Hepatocyte (in vitro differentiated cells): ENCODE results near the gene KIR3DL2.

Experiments
- EZH2 ChIP-seq: fragments of 200-600 bp; sonication (generic); IDR thresholded peaks from 2 replicates; pipeline ENCODE4 v1.6.1; 2016; ENCODE audit warnings: antibody characterized with exemption, mild to moderate bottlenecking, borderline replicate concordance
- EZH2phosphoT487 ChIP-seq: fragments of 200-600 bp; sonication (generic); IDR thresholded peaks from one replicate; pipeline ENCODE4 v1.6.1; 2018; ENCODE audit warnings: antibody characterized with exemption, mild to moderate bottlenecking, low read depth, moderate library complexity; ENCODE audit not compliant: unreplicated experiment, severe bottlenecking
- TF ChIP-seq, protein P1 (sequence below): fragments of 200-600 bp; sonication (generic); IDR thresholded peaks from 2 replicates; pipeline ENCODE4 v1.5.1; 2016; ENCODE audit warnings: antibody characterized with exemption, mild to moderate bottlenecking; ENCODE audit not compliant: poor library complexity

DNA sequence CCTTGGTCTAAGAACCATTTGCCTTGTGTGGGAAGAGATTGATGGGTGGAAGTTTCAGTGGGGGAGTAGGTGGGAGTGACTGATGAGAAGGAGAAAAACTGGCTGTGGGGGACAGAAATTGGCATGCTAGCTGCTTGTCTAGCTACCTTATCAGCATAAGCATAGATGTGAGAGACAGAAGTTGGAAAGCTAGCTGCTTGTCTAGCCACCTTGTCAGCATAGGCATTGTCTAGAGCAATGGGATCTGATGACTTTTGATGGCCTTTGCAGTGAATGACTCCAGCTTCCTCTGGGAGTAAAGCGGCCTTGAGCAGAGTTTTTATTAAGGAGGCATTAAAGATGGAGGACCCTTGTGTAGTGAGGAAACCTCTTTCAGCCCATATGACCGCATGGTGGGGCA lies 45.8 kb downstream of the KIR3DL2 start:
- TF ChIP-seq, protein P1, sequence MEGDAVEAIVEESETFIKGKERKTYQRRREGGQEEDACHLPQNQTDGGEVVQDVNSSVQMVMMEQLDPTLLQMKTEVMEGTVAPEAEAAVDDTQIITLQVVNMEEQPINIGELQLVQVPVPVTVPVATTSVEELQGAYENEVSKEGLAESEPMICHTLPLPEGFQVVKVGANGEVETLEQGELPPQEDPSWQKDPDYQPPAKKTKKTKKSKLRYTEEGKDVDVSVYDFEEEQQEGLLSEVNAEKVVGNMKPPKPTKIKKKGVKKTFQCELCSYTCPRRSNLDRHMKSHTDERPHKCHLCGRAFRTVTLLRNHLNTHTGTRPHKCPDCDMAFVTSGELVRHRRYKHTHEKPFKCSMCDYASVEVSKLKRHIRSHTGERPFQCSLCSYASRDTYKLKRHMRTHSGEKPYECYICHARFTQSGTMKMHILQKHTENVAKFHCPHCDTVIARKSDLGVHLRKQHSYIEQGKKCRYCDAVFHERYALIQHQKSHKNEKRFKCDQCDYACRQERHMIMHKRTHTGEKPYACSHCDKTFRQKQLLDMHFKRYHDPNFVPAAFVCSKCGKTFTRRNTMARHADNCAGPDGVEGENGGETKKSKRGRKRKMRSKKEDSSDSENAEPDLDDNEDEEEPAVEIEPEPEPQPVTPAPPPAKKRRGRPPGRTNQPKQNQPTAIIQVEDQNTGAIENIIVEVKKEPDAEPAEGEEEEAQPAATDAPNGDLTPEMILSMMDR, result no peak
- TF ChIP-seq EZH2phosphoT487 (no peak), EZH2 (no peak)
